Smooth muscle cell (in vitro differentiated cells): ENCODE data around the gene MRPL36. TPM values are rescaled to one million over a fixed set of nuclear protein-coding genes. Genes with fewer than 3 reads are reported as not detected.

Experiments
- DNase-seq: peaks from one replicate; lab custom pipeline; 2025; ENCODE audit not compliant: unreplicated experiment; lab: John Stamatoyannopoulos, UW
- H2AFZ ChIP-seq: fragments of 200-600 bp; sonication (generic); 2 replicates; pipeline ENCODE4 v1.6.0; 2016; ENCODE audit warnings: antibody characterized with exemption, low read depth, mild to moderate bottlenecking
- H3F3A ChIP-seq: fragments of 200-600 bp; sonication (generic); 2 replicates; pipeline ENCODE4 v1.6.0; 2017; ENCODE audit warnings: antibody characterized with exemption, low read depth
- H3K27ac ChIP-seq: fragments of 200-600 bp; sonication (generic); 2 replicates; pipeline ENCODE4 v1.5.1; 2016; ENCODE audit warnings: low read depth, mild to moderate bottlenecking
- H3K27me3 ChIP-seq: fragments of 200-600 bp; sonication (generic); 2 replicates; pipeline ENCODE4 v1.6.1; 2016; ENCODE audit warnings: low read depth, mild to moderate bottlenecking
- H3K36me3 ChIP-seq: fragments of 200-600 bp; sonication (generic); 2 replicates; pipeline ENCODE4 v1.5.1; 2016; ENCODE audit warnings: low read depth
- H3K4me1 ChIP-seq: fragments of 200-600 bp; sonication (generic); 2 replicates; pipeline ENCODE4 v1.5.1; 2016; ENCODE audit warnings: low read depth
- H3K4me2 ChIP-seq: fragments of 200-600 bp; sonication (generic); 2 replicates; pipeline ENCODE4 v1.6.0; 2016; ENCODE audit warnings: mild to moderate bottlenecking
- H3K4me3 ChIP-seq: fragments of 200-600 bp; sonication (generic); 2 replicates; pipeline ENCODE4 v1.5.1; 2016; ENCODE audit warnings: mild to moderate bottlenecking
- H3K79me2 ChIP-seq: fragments of 200-600 bp; sonication (generic); 2 replicates; pipeline ENCODE4 v1.6.0; 2016; ENCODE audit warnings: low read depth, mild to moderate bottlenecking
- H3K9ac ChIP-seq: fragments of 200-600 bp; sonication (generic); 2 replicates; pipeline ENCODE4 v1.6.0; 2016; ENCODE audit warnings: low read depth
- H3K9me3 ChIP-seq: fragments of 200-600 bp; sonication (generic); replicated peaks from 2 replicates; pipeline ENCODE4 v1.5.1; 2016; ENCODE audit warnings: low read depth
- H4K20me1 ChIP-seq: fragments of 200-600 bp; sonication (generic); 2 replicates; pipeline ENCODE4 v1.6.0; 2016; ENCODE audit warnings: low read depth
- WGBS: methylation state at CpG from one replicate; pipeline ENCODE4 v1.1.7; 2016; ENCODE audit warnings: low lambda C conversion rate; 5-methylcytosine and 5-hydroxymethylcytosine counted together
- polyA plus RNA-seq: library from polyadenylated mRNA; unstranded; fragments of >200 nt; fragmentation: Nextera tagmentation; extraction: Ambion mirVana; gene quantifications from 2 replicates; pipeline ENCODE4 v1.2.1, GENCODE V29; 2016
- total RNA-seq: library from RNA; depleted of rRNA; stranded (reverse); fragments of >200 nt; gene quantifications from 2 replicates; pipeline ENCODE4 v1.2.3, GENCODE V29; 2014
- TF ChIP-seq, protein P1 (sequence below): fragments of 200-600 bp; sonication (generic); IDR thresholded peaks from 2 replicates; pipeline ENCODE4 v1.5.1; 2017; ENCODE audit warnings: borderline replicate concordance, mild to moderate bottlenecking, antibody characterized with exemption; ENCODE audit not compliant: insufficient read depth, poor library complexity, severe bottlenecking

MRPL36 gene
- total and polyA plus RNA-seq, 2 experiments from 2014 or later, result 42.9 to 110 TPM

DNA sequence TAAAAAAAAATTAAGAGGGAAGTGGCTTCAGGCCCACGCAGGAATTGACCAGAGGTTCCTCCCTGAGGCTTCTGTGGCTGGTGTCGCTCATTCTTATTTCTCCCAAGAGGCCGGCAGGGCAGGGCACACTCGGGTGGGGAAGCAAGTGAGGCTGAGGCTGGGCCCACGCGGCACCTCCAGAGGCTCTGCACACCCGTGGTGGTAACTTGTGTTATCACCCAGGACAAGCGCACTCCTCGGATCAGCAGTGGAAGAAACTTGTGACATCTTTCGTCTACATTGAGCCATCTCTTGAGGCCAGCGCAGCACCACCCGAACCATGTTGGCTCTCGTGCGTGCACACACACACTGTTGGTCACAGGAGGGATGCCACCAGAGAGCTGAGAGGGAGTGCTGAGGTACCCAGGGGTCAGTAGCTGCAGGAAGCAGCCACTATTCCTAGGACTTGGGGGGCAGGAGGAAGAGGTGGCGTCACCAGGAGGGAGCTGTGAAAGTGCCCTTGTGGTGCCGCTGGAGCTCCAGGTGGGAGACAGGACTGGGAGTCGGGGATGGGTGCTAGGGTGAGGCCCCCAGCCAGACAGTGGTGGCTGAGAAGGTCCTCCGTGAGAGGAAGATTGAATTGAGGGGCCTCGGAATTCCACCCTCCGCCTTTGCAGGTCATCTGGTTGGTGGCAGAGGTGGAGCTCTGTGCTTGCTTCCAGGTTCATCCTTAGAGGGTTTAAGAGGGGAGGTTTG is 8.0 kb upstream of the MRPL36 start:
- Histone ChIP-seq H3K4me2 (no peak overlapping the region), H3K27ac (peak overlapping the region; percentile 88), H3K79me2 (peaks cover 18% of the 10 kb centered on the region), H3K4me1 (peaks cover 9% of the 10 kb centered on the region), H3F3A (no peaks in the 10 kb centered on the region), H4K20me1 (no peaks in the 10 kb centered on the region), H3K27me3 (no peaks in the 10 kb centered on the region), H2AFZ (no peak overlapping the region), H3K9ac (peak overlapping the region; percentile 11), H3K4me3 (no peak overlapping the region), H3K36me3 (peaks cover 8% of the 10 kb centered on the region), H3K9me3 (no peaks in the 10 kb centered on the region)
- no peak for DNase-seq
- TF ChIP-seq, protein P1, sequence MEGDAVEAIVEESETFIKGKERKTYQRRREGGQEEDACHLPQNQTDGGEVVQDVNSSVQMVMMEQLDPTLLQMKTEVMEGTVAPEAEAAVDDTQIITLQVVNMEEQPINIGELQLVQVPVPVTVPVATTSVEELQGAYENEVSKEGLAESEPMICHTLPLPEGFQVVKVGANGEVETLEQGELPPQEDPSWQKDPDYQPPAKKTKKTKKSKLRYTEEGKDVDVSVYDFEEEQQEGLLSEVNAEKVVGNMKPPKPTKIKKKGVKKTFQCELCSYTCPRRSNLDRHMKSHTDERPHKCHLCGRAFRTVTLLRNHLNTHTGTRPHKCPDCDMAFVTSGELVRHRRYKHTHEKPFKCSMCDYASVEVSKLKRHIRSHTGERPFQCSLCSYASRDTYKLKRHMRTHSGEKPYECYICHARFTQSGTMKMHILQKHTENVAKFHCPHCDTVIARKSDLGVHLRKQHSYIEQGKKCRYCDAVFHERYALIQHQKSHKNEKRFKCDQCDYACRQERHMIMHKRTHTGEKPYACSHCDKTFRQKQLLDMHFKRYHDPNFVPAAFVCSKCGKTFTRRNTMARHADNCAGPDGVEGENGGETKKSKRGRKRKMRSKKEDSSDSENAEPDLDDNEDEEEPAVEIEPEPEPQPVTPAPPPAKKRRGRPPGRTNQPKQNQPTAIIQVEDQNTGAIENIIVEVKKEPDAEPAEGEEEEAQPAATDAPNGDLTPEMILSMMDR, result no peak
- WGBS, result 96% methylated on average over 20 of the region's 20 CpGs

DNA sequence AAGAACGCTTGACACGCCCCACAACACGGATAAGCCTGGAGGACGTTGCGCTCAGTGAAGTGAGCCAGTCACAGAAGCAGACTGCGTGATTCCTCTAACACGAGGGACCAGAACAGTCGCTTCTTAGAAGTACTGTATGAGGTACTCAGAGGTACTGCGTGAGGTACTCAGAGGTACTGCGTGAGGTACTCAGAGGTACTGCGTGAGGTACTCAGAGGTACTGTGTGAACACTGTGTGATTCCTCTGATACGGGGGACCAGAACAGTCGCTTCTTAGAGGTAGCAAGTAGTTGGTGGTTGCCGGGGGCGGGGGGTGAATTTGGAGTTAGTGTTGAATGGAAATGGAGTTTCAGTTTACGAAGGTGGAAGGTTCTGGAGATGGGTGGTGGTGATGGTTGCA is 7.3 kb upstream of the MRPL36 start:
- Histone ChIP-seq H3K9me3 (no peaks in the 10 kb centered on the region), H4K20me1 (no peaks in the 10 kb centered on the region), H3K4me2 (no peak overlapping the region), H3K9ac (no peak overlapping the region), H3K4me3 (no peak overlapping the region), H2AFZ (no peak overlapping the region), H3K79me2 (peaks cover 24% of the 10 kb centered on the region), H3K36me3 (peaks cover 7% of the 10 kb centered on the region), H3F3A (no peaks in the 10 kb centered on the region), H3K4me1 (peaks cover 12% of the 10 kb centered on the region), H3K27me3 (no peaks in the 10 kb centered on the region), H3K27ac (no peak overlapping the region)
- 88% methylated on average over 16 of the region's 16 CpGs for WGBS
- TF ChIP-seq, protein P1, result no peak
- no peak for DNase-seq

DNA sequence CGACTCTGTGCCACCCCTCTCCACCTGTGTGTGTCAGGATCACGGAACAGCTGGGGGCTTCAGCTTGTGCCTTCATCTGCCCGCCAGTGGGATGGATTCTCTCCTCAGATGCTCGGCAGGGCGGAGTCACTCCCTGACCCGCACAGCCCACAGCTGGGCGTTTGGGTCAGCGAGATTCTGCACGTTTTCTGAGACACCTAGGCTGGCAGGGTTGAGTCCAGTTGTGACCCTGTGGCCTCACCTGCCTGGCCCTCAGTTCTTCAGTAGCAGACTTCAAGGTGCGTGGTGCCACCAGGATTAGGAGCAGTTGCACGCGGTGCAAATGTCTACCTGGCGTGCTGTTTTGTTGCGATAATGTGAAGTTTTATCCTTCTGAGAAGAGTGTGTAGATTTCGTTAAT is 6.6 kb upstream of the MRPL36 start:
- H3K4me1 ChIP-seq, result peaks cover 15% of the 10 kb centered on the region
- WGBS, result 95% methylated on average over 15 of the region's 15 CpGs
- H4K20me1 ChIP-seq, result no peaks in the 10 kb centered on the region
- no peak overlapping the region for H3K9ac ChIP-seq
- H3K27ac ChIP-seq, result no peak overlapping the region
- no peak overlapping the region for H3K4me3 ChIP-seq
- no peaks in the 10 kb centered on the region for H3K27me3 ChIP-seq
- H2AFZ ChIP-seq, result no peak overlapping the region
- TF ChIP-seq, protein P1, result no peak
- H3F3A ChIP-seq, result no peaks in the 10 kb centered on the region
- H3K36me3 ChIP-seq, result no peaks in the 10 kb centered on the region
- peaks cover 31% of the 10 kb centered on the region for H3K79me2 ChIP-seq
- DNase-seq, result no peak
- H3K9me3 ChIP-seq, result no peaks in the 10 kb centered on the region
- H3K4me2 ChIP-seq, result no peak overlapping the region

DNA sequence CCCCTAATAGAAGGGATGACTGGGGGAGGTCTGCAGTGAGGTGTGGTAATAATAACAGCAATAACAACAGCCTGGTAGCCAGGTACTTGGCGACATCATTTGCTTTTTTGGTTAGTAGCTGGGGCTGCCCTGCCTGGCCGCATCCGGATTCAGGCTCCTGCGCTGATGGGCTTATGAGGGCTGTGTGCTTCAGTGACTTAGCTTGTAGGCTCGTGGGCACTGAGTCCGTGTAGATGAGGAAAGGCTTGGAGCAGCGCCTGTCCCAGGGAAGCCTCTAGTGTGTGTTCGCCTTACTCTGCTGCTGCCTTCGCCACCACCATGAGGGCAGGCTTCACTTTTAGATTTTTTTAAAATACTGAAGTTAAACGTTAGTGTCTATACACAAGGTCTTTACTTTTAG is 6.1 kb upstream of the MRPL36 start:
- H3K36me3 ChIP-seq, result no peaks in the 10 kb centered on the region
- peaks cover 31% of the 10 kb centered on the region for H3K79me2 ChIP-seq
- TF ChIP-seq, protein P1, result no peak
- no peak overlapping the region for H3K4me2 ChIP-seq
- H3K27ac ChIP-seq, result no peak overlapping the region
- H3K9me3 ChIP-seq, result no peaks in the 10 kb centered on the region
- DNase-seq, result no peak
- H4K20me1 ChIP-seq, result no peaks in the 10 kb centered on the region
- no peaks in the 10 kb centered on the region for H3F3A ChIP-seq
- H3K4me3 ChIP-seq, result no peak overlapping the region
- 98% methylated on average over 10 of the region's 10 CpGs for WGBS
- peaks cover 15% of the 10 kb centered on the region for H3K4me1 ChIP-seq
- H2AFZ ChIP-seq, result no peak overlapping the region
- H3K27me3 ChIP-seq, result no peaks in the 10 kb centered on the region
- H3K9ac ChIP-seq, result no peak overlapping the region
